CD4-positive, alpha-beta T cell treated with Interleukin-4 for 1 hour (primary cell): ENCODE data around the gene VILL.
A peak's percentile ranks its signal among the peaks of the same experiment; 100 is the strongest.
"Not testable (repeated sequence)": the region's sequence is repeated elsewhere in the genome, so short reads cannot be mapped to it uniquely, and the experiment has no call there.

Experiments used
- DNase-seq, 2 donors: peaks; one replicate each; pipeline ENCODE4 v3.0.0-alpha.2; 2020 to 2022

Gene VILL

DNA sequence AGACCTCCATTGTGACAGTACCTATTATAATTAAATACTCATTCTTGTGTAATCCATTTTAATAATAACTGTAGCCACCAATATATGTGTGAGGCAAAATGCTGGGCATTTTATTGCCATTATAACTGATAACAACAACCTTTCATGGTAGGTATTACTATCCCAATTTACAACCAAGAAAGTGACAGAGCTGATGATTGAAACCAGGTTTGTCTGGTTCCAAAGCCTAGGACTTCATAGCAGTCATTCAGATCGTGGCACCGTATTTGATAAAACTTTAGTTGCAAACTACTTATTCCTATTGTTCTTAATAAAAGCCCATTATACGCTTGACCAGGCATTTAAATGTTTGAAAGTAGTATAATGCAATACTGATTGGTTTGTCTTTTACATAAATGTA lies 26.4 kb upstream of the VILL start:
- no peak for DNase-seq

DNA sequence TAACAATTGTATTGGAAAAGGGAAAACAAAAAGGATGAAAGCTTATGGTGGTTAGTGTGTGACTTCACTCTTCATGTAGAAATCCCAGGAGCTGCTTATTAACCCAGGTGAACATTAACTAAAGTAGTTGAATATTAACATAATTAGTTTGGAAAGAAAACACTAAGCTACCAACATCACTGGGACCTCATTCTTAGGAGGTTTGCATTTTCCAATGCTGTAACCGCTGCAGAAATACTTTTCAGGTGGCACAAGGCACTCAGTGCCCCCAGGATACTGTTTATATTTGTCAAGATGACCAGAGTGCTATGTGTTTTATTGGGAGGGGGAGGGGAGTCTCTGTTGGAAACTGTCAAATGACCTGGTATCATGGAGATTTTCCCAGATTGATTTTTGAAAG lies 25.9 kb upstream of the VILL start:
- no peak for DNase-seq

DNA sequence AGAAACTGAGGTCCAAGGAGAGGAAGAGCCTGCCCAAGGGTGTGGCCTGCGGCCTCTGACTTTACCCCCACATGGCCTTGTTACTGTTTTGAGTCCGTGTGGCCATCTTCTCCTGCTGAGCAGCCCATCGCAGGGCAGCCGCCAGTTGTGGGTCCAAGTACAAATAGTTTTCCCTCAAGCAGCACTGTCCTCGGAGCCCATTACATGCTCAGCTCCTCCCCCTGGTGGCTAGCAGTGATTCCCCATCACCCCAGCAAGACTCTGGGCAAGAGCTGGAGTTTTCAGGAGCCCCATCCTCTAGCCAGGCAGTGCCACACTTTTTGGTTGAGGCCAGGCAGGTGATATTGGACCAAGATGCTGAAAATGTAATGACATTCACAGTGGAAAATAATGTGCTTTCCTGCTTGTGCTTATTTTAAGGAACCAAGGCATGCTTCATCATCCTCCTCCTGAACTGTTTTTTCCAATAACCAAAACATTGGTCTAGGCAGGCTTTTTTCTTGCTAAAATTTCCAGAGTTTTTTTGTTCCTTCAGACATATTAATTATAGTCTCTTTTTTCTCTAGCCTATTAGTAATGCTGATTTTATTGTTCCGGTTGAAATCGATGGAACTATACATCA lies 23.2 kb upstream of the VILL start:
- DNase-seq = peak; percentile 60 to 62

DNA sequence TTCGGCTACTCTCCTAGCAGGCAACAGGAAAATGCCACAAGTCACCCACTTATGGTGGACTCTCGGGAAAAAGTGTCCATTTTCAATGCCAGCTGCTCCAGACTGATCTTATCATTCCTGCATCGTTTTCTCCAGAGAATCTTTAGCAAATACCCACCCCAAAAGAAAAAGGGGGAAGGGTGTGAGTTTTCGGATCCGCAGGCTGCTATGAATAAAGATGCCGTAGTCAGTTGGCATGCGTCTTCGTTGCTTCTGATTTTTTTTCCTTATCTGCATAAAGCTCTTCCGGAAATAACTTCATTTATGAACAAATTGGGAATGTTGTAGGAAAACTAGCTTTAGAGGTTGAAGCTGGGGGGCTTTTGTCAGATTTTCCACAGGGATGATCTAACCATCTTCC lies 22.4 kb upstream of the VILL start:
- no peak for DNase-seq

DNA sequence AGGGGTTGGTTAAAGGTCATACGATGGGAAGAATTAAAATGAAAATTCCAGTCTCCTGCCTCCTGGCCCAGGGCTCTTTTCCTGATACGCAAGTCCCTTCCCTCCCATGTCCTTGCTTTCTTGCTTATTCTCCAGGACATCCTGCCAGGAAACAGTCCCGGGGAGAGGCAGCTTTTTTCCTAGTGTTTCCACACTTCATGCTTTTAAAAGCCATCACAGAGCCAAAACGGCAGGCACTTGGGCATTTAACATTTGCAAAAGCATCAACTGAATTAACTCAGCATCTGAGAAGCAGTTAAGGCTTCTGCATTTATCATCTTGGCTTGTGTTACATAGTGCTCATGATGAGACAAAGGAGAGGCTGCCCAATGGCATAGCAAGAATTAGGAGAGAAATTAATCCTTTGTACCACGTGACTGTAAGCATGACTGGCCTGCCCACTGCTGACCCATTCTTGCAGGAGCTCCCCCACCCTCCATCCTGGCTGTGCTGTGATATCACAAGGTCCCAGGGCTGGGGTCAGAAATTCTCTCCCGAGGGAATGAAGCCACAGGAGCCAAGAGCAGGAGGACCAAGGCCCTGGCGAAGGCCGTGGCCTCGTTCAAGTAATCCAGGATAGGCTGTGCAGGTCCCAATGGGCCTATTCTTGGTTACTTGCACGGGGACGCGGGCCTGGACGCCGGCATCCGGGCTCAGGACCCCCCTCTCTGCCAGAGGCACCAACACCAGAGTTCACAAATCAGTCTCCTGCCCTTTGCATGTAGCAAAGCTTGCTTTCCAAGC lies 21.6 kb upstream of the VILL start:
- no peak for DNase-seq

DNA sequence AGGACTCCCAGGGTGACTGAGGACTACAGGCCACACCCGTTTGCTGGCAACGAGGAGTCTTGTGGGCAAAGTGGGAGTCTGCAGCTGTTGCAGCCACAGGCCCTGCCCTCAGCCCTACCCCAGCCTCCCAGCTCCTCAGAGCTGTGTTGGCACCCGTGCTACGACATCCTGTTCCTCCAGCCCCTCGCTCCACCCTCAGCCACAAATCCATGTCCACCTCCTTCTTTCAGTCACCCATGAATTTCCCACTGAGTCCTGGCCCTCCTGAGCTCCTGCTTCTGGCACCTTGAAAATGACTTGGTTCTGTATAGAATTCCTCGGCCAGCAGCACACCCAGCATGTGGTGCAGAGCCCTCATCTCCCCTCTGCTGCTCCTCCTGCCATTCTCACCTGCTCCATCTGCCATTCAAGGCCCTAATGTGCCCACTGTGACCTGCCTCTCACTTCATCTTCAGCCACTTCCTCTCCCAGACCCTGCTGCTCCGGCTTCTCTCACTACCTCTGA lies 20.9 kb upstream of the VILL start:
- DNase-seq = no peak

DNA sequence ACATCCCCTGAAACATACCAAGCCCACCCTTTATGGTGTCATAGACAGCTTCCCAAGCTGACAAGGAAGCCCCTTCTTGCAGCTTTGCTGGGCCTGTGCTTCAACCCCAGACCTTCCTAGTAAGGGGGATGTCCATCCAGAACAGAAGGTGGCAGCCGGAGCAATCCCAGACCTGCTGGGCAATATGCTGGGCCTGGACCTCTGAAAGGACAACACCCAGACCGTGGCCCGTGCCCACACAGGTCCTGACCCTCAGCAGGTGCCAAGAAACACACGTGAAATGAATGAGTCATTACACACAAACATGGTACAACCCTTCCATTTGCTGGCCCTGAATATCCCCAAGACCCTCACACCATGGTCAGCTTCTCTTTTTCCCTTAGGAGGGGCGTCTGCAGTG lies 19.8 kb upstream of the VILL start:
- DNase-seq = no peak

DNA sequence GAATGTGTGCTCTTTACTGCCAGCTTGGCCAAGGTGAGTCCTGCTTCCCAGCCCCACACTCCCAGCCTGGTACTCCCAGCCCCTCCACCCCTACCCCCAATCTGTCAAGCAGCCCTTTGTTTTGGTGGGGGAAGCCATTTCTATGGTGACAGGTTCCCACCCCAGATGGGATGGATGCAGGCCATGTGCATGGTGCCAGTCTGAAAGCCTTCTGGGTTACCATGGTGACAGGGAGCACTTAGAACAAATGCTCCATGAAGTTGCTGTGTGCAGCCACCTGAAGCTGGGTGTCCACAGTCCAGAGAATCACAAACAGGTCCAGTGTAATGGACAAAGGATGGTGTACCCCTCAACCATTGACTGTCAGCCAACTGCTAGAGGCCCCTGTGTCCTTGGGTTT lies 19.1 kb upstream of the VILL start:
- DNase-seq = no peak

DNA sequence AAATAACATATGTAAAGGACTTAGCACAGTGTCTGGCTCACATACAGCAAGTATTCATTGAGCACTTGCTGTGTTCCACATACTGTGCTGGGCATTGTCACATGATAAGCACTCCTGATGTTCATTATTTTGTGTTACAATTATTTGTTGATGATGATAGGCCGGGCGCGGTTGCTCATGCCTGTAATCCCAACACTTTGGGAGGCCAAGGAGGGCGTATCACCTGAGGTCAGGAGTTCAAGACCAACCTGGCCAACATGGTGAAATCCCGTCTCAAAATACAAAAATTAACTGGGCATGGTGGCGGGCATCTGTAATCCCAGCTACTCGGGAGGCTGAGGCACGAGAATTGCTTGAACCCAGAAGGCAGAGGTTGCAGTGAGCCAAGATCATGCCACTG lies 18.5 kb upstream of the VILL start:
- not testable (repeated sequence) for DNase-seq

DNA sequence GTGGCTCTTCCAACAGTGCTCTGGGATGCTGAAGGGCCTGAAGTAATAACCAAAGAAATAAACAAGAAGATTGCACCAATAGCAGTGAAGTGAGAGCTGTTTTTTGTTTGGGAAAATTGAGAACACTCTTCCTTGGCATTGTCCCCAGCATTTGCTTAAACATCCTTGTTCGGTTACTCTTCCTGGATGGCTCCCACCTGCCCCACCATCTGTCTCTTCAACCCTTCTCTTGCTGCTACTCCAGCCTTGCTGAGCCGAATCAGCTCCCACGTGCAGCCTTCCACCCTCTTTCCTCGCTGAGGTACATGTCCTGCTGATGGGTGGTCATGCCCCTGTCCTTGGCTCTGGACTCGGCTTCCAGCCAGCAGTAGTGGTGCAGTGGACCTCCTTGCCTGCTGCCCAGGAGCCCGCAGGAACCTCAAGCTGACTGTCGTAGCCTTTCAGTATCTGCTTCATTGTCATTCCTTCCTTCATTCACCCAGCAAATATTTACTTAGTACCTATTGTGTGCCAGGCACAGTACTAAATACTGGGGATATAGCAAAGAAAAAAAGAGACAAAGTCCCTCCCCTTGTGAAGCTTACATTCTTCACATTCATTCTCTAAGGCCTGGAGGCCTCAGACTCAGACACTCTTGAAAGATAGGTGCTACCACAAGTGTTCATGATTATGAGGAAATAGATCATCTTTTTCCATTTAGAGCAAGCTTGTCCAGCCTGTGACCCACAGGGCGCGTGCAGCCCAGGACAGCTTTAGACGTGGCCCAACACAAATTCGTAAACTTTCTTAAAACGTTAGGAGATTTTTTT lies 17.1 kb upstream of the VILL start:
- no peak for DNase-seq

DNA sequence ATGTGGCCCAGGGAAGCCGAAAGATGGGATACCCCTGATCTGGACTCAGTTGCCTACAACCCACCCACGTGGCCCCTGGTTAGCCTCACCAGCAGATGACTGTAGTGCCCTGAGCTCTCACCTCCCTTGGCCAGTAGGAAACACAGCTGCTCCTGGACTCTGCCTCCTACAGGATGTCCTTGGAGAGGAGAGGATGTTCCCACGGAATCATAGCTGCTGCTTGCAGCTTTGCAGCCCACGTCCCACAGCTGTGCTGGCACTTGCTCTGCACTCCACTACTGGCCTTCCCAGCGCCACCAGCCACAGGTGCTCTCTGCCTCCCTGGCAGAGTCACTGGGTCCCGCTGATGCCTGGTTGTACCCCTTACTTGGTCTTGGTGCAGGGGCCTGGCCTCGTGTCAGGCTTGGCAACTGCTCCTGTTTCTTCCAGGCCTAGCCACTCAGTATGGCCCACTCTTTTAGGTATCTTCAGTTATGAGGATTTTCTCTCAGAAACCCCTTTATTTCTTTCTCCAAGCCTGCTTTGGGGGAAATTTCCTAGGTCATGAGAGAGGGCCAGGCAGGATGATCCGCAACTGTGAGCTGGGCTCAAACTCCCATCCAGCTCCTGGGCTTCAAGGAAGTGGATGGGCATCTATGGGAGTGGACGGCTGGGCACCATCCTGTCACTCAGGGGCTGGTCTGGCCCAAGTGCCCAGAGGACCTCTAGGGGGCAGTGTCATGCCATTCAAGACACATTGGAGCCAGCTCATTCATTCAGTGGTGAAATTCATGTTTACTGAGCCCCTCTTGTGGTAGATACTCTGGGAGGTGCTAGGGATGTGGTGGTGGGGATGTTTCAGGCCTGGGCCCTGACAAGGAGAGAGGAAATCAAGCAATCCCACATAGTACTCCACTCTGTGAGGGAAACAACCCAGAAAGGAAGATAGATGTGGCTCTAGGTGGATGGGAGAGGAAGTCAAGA lies 16.2 kb upstream of the VILL start:
- DNase-seq = peak; percentile 74 to 77

DNA sequence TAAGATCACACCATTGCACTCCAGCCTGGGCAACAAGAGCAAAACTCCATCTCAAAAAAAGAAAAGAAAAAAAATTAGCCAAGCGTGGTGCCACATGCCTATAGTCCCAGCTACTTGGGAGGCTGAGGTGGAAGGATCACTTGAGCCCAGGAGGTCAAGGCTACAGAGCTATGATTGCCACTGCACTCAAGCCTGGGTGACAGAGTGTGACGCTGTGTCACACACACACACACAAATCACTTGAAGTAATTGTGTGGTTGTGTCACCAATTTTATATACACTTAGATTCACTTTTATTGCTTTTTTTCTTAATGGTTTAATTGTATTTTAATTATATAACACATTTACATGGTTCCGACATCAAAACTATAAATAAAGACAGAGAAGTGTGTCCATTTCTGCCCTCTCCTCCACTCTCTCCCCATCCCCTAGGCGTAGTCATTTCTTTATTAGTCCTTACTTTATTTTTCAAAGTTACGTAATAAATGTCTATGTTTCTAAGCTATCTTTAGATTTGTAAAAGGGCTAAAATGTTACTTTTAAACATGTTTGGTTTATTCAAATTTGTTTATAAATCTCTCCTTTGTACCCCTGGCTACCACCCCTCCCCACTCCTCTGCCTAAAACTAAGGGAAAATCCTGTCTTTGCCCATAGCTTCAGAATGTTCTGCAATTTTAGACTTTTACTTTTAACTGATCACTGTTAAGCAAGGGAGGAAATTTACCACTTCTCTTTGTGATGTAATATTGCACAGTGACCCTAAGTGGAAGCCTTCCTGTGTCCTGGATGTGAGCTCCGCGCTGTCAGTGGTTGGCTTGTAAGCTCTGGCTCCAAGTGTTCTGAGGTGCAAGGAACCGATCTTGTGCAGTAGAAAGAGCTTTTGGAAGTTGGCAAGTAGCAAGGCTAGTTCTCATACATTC lies 10.8 kb upstream of the VILL start:
- peak; percentile 19 to 52 for DNase-seq

DNA sequence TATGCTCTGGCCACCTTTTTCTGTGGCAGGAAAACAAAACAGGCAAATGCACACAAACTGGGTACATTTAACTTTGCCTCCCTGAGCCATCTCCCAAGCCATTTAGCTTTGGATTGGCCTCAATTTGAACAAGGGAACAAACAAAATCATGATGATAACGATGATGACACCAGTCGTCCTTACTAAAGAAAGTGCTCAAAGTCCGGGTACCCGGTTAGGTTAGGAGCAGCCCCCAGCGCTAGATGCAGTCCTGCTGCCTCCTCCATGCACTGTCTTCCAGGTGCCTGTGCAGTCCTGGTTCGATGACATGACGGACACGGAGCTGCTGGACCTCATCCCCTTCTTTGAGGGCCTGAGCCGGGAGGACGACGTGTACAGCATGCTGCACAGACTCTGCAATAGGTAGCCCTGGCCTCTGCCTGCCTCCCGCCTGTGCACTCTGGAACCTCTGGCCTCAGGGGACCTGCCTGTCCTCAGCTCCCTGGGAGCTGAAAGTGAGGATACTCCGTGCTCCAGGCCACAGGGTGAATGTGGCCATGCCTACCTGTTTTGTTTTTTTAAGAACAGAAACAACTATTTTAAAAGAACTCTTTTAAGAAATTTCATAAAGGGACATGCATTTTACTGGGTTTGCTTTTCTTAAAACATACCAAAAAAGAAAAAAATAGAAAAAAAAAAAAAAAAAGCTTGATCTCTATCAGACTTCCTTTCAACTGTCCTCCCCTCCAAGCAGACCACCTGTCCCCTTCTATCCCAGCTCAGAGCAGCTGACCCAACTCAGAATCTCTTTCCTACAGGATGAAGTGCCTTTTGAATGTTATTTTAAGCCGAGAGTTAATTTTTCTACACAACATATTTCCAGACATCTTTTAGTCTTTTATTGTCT lies 9.9 kb upstream of the VILL start:
- DNase-seq = no peak

DNA sequence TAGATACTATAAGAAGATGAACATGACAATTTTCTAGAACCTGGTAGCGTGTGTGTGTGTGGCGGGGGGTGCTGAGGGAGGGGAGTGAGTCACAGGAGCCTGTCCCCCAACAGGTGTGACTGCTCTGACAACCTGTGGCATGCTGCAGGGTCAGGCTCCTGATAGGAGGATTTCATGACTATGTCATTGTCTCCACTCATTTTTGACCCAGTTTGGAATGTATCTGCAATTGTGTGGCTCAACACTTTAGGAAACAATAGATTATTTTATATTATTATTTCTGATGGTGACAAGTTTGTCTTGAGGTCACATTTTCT lies 9.3 kb upstream of the VILL start:
- DNase-seq = no peak

DNA sequence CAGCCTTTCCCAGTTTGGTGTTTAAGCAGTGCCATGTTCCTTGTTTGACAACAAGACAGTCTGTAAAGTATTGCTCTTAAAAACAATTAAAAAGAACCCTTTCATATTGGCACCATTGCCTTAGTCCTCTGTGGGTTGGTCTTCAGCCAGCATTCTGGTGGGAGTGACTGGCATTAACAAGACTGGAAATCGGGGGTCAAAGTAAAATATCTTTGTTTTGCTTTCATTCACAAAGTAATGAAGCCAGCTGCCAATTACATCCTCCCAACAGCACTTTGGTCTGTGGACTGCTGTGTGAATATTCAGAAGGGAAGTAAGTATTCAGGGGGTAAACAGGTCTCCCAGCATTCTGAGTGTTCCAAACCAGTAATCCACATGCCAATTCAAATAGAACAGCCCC lies 8.3 kb upstream of the VILL start:
- no peak for DNase-seq

DNA sequence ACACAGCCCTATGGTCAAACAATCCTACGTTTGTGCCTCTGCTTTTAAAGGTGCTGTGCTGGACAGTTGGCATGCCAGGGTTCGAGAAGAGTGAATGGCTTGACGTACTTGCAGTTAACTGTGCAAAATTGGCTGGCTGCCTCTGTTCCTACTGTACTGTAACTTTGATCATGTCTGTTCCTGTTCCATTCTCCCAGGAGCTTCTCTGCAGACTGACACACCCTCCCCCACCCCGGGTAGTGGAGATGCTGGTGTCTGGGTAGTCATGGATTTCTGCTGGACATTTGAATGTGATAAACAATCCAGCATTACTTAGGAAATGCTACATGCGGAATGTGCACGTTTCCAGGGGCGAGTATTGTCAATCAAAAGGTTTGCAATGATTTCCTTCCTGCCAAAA lies 6.5 kb upstream of the VILL start:
- DNase-seq = no peak

DNA sequence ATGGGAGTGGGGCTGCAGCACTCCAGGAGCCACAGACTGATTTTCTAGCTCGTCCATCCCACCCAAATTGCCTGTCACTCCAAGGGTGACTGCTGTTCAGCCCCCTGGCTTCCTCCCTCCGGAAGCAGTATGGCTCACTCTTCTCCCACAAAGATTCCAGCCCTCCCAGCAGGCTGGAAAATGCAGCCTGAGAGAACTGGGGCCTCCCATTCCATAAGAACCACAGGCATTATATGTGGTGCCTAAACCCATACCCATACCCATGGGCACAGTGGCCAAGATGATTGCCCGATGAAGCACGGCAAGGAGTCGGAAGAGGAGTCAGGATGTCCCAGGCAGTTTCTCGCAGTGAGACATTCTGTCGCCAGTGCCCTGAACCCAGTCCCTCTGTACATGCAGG lies 6.0 kb upstream of the VILL start:
- no peak for DNase-seq

DNA sequence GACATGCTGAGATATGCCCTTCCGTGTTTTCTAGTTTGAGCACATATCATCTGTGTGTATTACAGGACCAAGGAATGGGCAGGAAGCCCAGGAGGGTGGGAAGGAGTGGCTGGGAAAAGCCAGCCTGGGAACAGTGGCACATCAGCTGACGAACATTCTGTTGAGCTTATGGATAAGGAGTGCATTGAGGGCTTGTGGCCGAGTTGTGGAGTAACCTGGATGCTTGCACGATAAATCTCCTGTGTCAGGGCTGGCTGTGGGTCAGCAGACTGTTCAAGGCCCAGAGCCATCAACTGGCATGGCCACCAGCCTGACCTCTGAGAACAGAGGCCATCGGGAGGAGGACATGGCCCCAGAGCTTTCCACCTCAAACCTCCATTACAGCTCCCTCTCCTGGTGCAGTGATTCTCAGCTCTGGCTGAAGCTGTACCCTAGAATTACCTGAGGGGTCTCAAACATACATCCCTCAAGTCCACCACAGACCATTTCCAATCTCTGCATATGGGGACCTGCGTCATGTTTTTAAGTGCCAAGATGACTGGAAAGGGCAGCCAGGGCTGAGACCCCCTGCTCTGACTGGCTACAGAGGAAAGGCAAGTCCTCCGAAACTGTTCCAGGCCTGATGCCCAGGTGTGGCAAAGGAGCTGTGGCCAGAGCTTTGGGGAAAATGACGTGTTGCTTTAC lies 4.8 kb upstream of the VILL start:
- DNase-seq = no peak

DNA sequence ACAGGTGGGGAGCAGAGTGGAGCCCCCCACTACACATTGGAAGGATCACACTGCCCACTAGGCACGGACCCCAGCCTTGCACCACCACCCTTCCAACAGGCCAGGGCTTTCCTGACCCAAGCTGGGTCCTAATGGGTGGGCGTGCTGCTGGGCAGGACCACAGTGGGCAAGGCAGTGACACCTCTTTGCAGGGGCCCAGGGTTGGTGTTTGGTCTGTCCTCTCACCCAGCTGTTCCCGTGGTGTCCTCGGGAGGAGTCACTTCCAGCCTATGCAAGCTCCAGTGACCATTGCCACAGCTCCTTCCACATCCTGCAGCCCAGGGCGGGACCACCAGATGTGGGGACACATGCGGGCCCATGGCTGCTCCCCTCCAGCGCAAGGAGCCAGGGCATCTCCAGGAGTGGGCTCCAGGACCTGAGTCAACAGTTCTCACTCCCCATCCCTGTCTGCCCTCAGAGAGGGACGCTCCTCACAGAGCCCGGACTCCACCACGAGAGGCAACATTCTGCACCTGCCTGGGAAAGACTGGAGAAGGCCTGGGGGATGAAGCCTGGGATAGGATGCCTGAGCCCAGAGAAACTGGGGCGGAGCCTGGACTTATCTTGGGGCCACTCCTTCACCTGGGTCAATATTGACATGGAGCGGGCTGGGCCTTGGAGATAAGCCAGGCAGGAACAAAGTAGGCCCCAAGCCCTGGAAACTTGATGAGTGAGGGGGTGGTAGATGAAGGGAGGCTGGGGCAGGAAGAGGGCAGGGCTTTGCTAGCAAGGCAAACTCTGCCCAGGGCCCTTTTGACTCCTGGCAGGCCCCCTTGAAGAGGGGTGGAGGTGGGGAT lies 3.9 kb upstream of the VILL start:
- DNase-seq = peak in 1 of 2 donors; percentile 9
